CD8-positive, alpha-beta memory T cell (primary cell): ENCODE data around the gene GPRC5D. TPM values are rescaled to one million over a fixed set of nuclear protein-coding genes. Genes with fewer than 3 reads are reported as not detected.
A peak's percentile ranks its signal among the peaks of the same experiment; 100 is the strongest.

ENCODE experiments used
- CTCF ChIA-PET: fragments of 350-600 bp; sonication (Branson Sonifier 250); formaldehyde crosslinking; loops from one replicate; lab custom pipeline; 2021; ENCODE audit warnings: antibody characterized with exemption; lab: Charles Lee
- POLR2A ChIA-PET: fragments of 350-600 bp; sonication (Branson Sonifier 250); formaldehyde crosslinking; loops from one replicate; lab custom pipeline; 2021; ENCODE audit warnings: antibody characterized with exemption; lab: Charles Lee
- DNase-seq, 5 donors: peaks; one replicate each; pipeline versions ENCODE4 v3.0.0 to v3.0.0-alpha.2; 2020 to 2022; ENCODE audit warnings: mixed read lengths in 1 of 5
- H3K27ac ChIP-seq: one replicate; pipeline ENCODE4 v1.7.0; 2013; ENCODE audit warnings: low read depth, mild to moderate bottlenecking, low read length, moderate library complexity
- H3K27me3 ChIP-seq: 2 replicates; pipeline ENCODE4 v1.7.0; 2013; ENCODE audit warnings: low read length, mild to moderate bottlenecking; ENCODE audit not compliant: insufficient read depth, poor library complexity, severe bottlenecking
- H3K36me3 ChIP-seq: 2 replicates; pipeline ENCODE4 v1.7.0; 2013; ENCODE audit warnings: mild to moderate bottlenecking, low read length, moderate library complexity; ENCODE audit not compliant: insufficient read depth
- H3K4me1 ChIP-seq: 2 replicates; pipeline ENCODE4 v1.7.0; 2013; ENCODE audit warnings: mild to moderate bottlenecking, low read length, moderate library complexity; ENCODE audit not compliant: insufficient read depth
- H3K4me3 ChIP-seq: 2 replicates; pipeline ENCODE4 v1.7.0; 2013; ENCODE audit warnings: mild to moderate bottlenecking, low read length
- H3K9me3 ChIP-seq: 2 replicates; pipeline ENCODE4 v1.7.0; 2013; ENCODE audit warnings: mild to moderate bottlenecking, low read length
- H3K27ac Mint-ChIP-seq, 8 donors: one replicate each; pipeline ENCODE4 v1.8.0; 2020 to 2021; ENCODE audit warnings: mixed read lengths in 8 of 8, mild to moderate bottlenecking in 6 of 8, inconsistent platforms in 3 of 8, moderate library complexity in 3 of 8
- H3K27me3 Mint-ChIP-seq, 2 donors: one replicate each; pipeline ENCODE4 v1.8.0; 2020 to 2021; ENCODE audit warnings: mixed read lengths in 2 of 2, mild to moderate bottlenecking in 1 of 2, moderate library complexity in 1 of 2
- H3K36me3 Mint-ChIP-seq, 3 donors: one replicate each; pipeline ENCODE4 v1.8.0; 2020 to 2021; ENCODE audit warnings: mixed read lengths in 3 of 3, inconsistent platforms in 1 of 3, mild to moderate bottlenecking in 1 of 3
- H3K4me1 Mint-ChIP-seq, 3 donors: one replicate each; pipeline ENCODE4 v1.8.0; 2020 to 2021; ENCODE audit warnings: mixed read lengths in 3 of 3, inconsistent platforms in 1 of 3, mild to moderate bottlenecking in 1 of 3
- H3K4me3 Mint-ChIP-seq, 7 donors: one replicate each; pipeline ENCODE4 v1.8.0; 2020 to 2021; ENCODE audit warnings: mixed read lengths in 7 of 7, mild to moderate bottlenecking in 6 of 7, moderate library complexity in 4 of 7, inconsistent platforms in 2 of 7
- H3K9me3 Mint-ChIP-seq, 5 donors: one replicate each; pipeline ENCODE4 v1.8.0; 2020 to 2022; ENCODE audit warnings: mixed read lengths in 5 of 5, mild to moderate bottlenecking in 3 of 5, moderate library complexity in 2 of 5, inconsistent platforms in 1 of 5
- polyA plus RNA-seq: library from polyadenylated mRNA; unstranded; fragments of 300-500 nt; fragmentation: Illumina TruSeq; gene quantifications from one replicate; pipeline ENCODE4 v1.2.3, GENCODE V29; 2021
- total RNA-seq, 2 experiments: library from RNA; stranded (reverse); gene quantifications; one replicate each; pipeline ENCODE4 v1.2.3, GENCODE V29; 2021

The GPRC5D gene
- not detected for total RNA-seq
- polyA plus RNA-seq = 0.35 TPM

DNA sequence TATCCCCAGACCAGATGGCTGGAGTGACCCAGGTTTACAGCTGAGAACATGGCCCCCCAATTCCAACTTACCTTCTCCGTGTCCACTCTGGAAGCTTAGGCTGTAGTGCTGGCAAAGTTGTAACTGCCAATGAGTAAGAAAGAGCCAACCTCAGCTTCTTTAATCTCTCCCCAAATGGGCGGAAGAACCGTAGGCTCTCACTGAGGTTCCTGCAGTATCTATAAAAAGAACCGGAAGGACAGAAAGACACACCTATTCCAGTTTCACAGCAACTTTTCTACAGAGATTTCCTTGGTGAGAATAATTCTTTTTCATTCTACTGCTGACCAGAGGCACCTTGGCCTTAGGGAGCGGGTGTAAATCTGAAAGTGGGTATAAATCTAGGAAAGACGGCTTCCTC lies at the start of gene GPRC5D:
GPRC5D (minus strand) TSS at position 135 of the 400 bp plus-strand sequence. CDS start 1,786 bp downstream, outside the sequence.
- no peaks in the 10 kb centered on the region for H3K36me3 ChIP-seq
- H3K27me3 ChIP-seq = no peaks in the 10 kb centered on the region
- no peaks in the 10 kb centered on the region for H3K4me1 ChIP-seq
- Mint-ChIP-seq H3K4me3 (no peak within 1 kb of the TSS), H3K27me3 (peaks cover 3 to 19% of the 10 kb centered on the region in 2 donors), H3K4me1 (no peaks in the 10 kb centered on the region), H3K36me3 (no peaks in the 10 kb centered on the region), H3K27ac (peak within 1 kb of the TSS in 1 of 8 donors; percentile 55), H3K9me3 (no peaks in the 10 kb centered on the region)
- DNase-seq = no peak
- ChIA-PET CTCF (no interaction called here), POLR2A (no interaction called here)
- no peaks in the 10 kb centered on the region for H3K9me3 ChIP-seq
- no peak within 1 kb of the TSS for H3K4me3 ChIP-seq
- H3K27ac ChIP-seq = no peak within 1 kb of the TSS

DNA sequence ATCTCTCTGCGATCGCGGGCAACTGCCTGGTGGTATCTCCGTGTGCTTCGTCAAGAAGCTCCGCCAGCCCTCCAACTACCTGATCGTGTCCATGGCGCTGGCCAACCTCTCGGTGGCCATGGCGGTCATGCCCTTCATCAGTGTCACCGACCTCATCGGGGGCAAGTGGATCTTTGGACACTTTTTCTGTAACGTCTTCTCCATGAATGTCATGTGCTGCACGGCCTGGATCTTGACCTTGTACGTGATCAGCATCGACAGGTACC lies 49.7 kb upstream of the GPRC5D start:
- H3K4me1 ChIP-seq = peaks cover 15% of the 10 kb centered on the region

DNA sequence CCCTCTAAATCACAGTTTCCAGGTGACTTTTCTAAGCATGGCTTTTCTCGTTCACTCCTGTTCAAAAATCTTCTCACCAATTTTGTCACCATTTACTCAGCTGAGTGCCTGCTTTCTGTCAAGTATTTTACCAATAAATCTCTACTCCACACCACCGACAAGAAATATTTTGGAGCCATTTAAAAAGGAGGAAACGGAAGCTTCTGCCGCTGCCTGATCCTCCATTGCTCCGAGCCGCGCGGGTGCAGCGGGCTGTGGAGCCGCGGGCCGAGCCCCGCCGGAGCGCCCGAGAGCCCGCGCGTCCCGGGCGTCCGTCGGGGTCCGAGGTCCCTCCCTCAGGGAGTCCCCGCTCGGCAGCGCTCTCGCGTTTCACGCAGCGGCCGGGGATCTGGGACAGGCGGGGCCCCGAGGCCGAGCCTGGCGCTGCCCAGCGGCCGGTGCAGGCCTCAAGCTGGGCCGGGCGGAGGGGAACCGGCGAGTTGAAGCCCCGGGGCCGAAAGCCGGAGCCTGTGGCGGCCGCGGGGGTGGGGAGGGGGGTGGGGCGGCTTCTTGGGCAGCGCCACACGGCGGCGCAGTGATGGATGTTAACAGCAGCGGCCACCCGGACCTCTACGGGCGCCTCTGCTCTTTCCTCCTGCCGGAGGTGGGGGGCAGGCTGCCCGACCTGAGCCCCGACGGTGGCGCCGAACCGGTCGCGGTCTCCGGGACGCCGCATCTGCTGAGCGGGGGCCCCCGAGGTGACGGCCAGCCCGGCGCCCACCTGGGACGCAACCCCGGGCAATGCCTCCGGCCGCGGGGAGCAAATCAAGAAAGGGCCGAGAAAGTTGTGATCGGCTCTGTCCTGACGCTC lies 49.2 kb upstream of the GPRC5D start:
- Mint-ChIP-seq H3K9me3 (no peaks in the 10 kb centered on the region), H3K27me3 (peaks cover 12 to 24% of the 10 kb centered on the region in 2 donors), H3K27ac (peak overlapping the region; percentile 41 to 96 (median 90)), H3K4me3 (peak overlapping the region; percentile 87 to 98 (median 90)), H3K4me1 (peaks cover 26 to 39% (median 36%) of the 10 kb centered on the region in 3 donors), H3K36me3 (peaks cover 0 to 3% (median 2%) of the 10 kb centered on the region in 3 donors)
- H3K9me3 ChIP-seq = no peaks in the 10 kb centered on the region
- ChIA-PET CTCF (interaction anchor here (0.5 to 0.9 kb wide), 2 partner anchors 18 to 277 kb away, joined by 3 to 4 read pairs; no protein-coding TSS in a partner anchor), POLR2A (interaction anchor here (1.0 kb wide), 1 partner anchor 42 kb away, joined by 3 read pairs; no protein-coding TSS in a partner anchor)
- no peaks in the 10 kb centered on the region for H3K36me3 ChIP-seq
- peak overlapping the region; percentile 89 for H3K4me3 ChIP-seq
- H3K27me3 ChIP-seq = no peaks in the 10 kb centered on the region
- peaks cover 15% of the 10 kb centered on the region for H3K4me1 ChIP-seq
- peak; percentile 11 to 57 (median 35) for DNase-seq
- H3K27ac ChIP-seq = peak overlapping the region; percentile 75

More for the DNA sequence above, 49.7 kb upstream of the GPRC5D start:
- H3K36me3 ChIP-seq = no peaks in the 10 kb centered on the region
- H3K9me3 ChIP-seq = no peaks in the 10 kb centered on the region
- Mint-ChIP-seq H3K4me1 (peaks cover 26 to 39% (median 36%) of the 10 kb centered on the region in 3 donors), H3K27me3 (peaks cover 12 to 24% of the 10 kb centered on the region in 2 donors), H3K36me3 (peaks cover 0 to 3% (median 2%) of the 10 kb centered on the region in 3 donors), H3K27ac (peak overlapping the region in 7 of 8 donors; percentile 8 to 89 (median 80)), H3K4me3 (peak overlapping the region; percentile 77 to 93 (median 86)), H3K9me3 (no peaks in the 10 kb centered on the region)
- no peaks in the 10 kb centered on the region for H3K27me3 ChIP-seq
- CTCF ChIA-PET = interaction anchor here (1.0 kb wide), 1 partner anchor 43 kb away, joined by 3 read pairs; no protein-coding TSS in a partner anchor
- POLR2A ChIA-PET = no interaction called here
- H3K27ac ChIP-seq = no peak overlapping the region
- DNase-seq = no peak
- H3K4me3 ChIP-seq = peak overlapping the region; percentile 89

DNA sequence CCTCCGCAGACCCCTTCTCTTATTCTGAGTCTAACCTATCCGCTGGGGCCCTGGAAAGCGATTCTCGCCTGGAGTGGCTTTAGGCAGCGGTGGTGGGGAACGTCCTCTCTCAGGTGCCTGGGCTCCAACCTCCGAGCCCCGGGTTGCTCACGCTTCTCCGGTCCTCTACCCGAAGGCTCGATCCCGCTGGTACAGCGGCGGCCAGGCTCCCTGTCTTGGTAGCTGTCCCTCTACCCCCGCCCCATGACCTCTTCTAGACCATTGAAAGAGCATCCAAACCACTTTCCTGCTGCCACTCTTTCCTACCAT lies 48.6 kb upstream of the GPRC5D start:
- Histone ChIP-seq H3K9me3 (no peaks in the 10 kb centered on the region), H3K27me3 (no peaks in the 10 kb centered on the region), H3K36me3 (no peaks in the 10 kb centered on the region), H3K4me1 (peaks cover 15% of the 10 kb centered on the region), H3K4me3 (peak overlapping the region; percentile 89), H3K27ac (peak overlapping the region; percentile 75)
- ChIA-PET CTCF (interaction anchor here (0.5 to 0.9 kb wide), 2 partner anchors 18 to 278 kb away, joined by 3 to 4 read pairs; no protein-coding TSS in a partner anchor), POLR2A (interaction anchor here (1.0 kb wide), 1 partner anchor 43 kb away, joined by 3 read pairs; no protein-coding TSS in a partner anchor)
- Mint-ChIP-seq H3K9me3 (no peaks in the 10 kb centered on the region), H3K36me3 (peaks cover 0 to 3% (median 2%) of the 10 kb centered on the region in 3 donors), H3K27me3 (peaks cover 12 to 24% of the 10 kb centered on the region in 2 donors), H3K4me3 (peak overlapping the region; percentile 87 to 98 (median 90)), H3K4me1 (peaks cover 26 to 39% (median 36%) of the 10 kb centered on the region in 3 donors), H3K27ac (peak overlapping the region; percentile 41 to 96 (median 90))
- no peak for DNase-seq

DNA sequence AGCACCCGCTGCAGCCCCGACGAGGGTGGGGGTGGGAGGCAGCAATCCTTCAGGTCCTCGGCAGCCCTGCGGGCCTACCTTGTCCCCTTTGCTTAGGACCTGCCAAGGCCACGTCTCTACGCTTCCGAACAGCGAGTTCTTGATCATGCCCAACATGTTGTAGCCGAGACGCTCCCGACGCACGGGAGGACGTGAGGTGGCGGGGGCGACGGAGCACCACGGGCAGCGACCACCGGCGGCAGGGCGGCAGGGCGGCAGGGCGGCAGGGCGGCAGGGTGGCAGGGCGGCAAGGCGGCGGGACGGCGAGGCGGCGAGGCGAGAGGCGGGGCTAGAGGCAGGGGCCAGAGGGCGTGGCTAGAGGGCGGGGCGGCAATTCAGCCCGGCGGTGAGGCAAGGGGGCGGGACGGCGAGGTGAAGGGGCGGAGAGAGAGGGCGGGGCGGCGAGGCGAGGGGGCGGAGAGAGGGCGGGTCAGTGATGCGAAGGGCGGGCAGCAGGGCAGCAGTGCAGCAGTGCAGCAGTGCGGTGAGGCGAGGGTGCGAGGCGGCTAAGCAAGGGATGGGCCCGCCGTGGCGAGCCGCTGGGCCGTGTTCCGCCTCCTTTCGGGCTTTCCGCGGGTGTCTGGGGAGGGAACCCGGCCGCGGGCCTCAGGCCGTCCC lies 48.1 kb upstream of the GPRC5D start, which contains the start of gene HEBP1:
HEBP1 (minus strand) TSS at position 307 of the 657 bp plus-strand sequence; CDS start at position 156, 151 bp downstream.
- Histone ChIP-seq H3K4me3 (peak within 1 kb of the TSS; percentile 89), H3K36me3 (no peaks in the 10 kb centered on the region), H3K4me1 (peaks cover 15% of the 10 kb centered on the region), H3K9me3 (no peaks in the 10 kb centered on the region), H3K27ac (peak within 1 kb of the TSS; percentile 75), H3K27me3 (no peaks in the 10 kb centered on the region)
- H3K9me3 Mint-ChIP-seq = no peaks in the 10 kb centered on the region
- CTCF ChIA-PET = no interaction called here
- H3K36me3 Mint-ChIP-seq = peaks cover 0 to 3% (median 2%) of the 10 kb centered on the region in 3 donors
- peaks cover 12 to 24% of the 10 kb centered on the region in 2 donors for H3K27me3 Mint-ChIP-seq
- DNase-seq = peak; percentile 90 to 97 (median 94)
- POLR2A ChIA-PET = interaction anchor here (1.0 kb wide), 1 partner anchor 43 kb away, joined by 3 read pairs; no protein-coding TSS in a partner anchor
- H3K4me1 Mint-ChIP-seq = peaks cover 26 to 39% (median 36%) of the 10 kb centered on the region in 3 donors
- peak within 1 kb of the TSS; percentile 87 to 98 (median 90) for H3K4me3 Mint-ChIP-seq
- peak within 1 kb of the TSS; percentile 41 to 96 (median 90) for H3K27ac Mint-ChIP-seq

DNA sequence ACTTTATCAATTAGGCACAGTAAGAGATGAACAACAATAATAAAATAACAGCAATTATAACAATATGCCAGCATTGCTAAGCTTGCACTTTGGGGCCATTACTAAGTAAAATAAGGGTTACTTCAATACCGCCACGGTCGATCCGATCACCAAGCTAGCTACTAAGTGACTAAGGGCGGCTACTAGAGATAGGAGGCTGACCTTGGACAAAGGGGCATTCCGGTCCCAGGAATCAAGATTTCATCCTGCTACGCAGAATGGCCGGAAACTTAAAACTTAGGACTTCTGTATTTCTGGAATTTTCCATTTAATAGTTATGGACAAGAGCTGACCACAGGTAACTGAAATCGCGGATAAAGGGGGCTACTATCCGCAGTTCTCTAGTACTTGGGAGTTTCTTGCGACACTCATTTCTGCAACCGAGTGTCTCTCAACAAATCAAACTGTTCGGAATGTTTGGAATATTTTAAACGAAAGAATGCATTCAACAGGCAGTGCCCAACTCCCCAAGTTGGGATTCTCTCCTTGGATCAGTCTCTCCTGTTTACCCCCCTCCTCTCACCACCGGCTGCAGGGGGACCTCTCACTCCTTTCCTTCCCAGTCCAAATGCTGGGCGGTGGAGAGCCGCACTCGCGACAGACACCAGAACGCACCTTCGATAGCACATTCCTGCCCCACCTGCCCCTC lies 47.4 kb upstream of the GPRC5D start:
- peaks cover 26 to 39% (median 36%) of the 10 kb centered on the region in 3 donors for H3K4me1 Mint-ChIP-seq
- peak overlapping the region in 7 of 8 donors; percentile 2 to 87 (median 60) for H3K27ac Mint-ChIP-seq
- H3K36me3 Mint-ChIP-seq = peaks cover 0 to 3% (median 2%) of the 10 kb centered on the region in 3 donors
- H3K4me3 Mint-ChIP-seq = peak overlapping the region; percentile 87 to 98 (median 90)
- peaks cover 15% of the 10 kb centered on the region for H3K4me1 ChIP-seq
- ChIA-PET POLR2A (no interaction called here), CTCF (no interaction called here)
- no peak for DNase-seq
- no peaks in the 10 kb centered on the region for H3K9me3 ChIP-seq
- H3K27me3 Mint-ChIP-seq = peaks cover 12 to 20% of the 10 kb centered on the region in 2 donors
- no peaks in the 10 kb centered on the region for H3K27me3 ChIP-seq
- H3K27ac ChIP-seq = no peak overlapping the region
- no peaks in the 10 kb centered on the region for H3K36me3 ChIP-seq
- H3K9me3 Mint-ChIP-seq = no peaks in the 10 kb centered on the region
- peak overlapping the region; percentile 78 for H3K4me3 ChIP-seq

DNA sequence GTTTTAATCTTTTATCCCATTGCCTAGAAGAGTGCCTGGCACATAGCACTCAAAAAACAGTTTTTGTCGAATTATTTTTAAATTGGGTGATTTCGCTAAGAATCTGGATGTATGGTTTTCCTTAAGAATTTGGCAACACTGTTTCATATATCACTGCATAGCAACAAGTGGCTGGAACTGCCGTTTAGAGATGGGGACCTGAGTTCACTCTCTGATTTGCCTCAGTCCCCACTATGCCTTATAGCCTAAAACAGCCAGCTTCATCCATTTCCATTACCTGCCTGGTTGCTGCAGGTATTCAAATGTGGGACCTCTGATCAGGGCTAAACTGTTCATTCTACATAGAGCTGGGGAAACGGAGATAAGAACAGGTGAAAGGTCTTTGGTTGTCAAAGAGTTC lies 46.3 kb upstream of the GPRC5D start:
- H3K36me3 ChIP-seq = no peaks in the 10 kb centered on the region
- DNase-seq = no peak
- H3K4me1 Mint-ChIP-seq = peaks cover 32 to 43% (median 37%) of the 10 kb centered on the region in 3 donors
- H3K27ac Mint-ChIP-seq = peak overlapping the region in 1 of 8 donors; percentile 81
- peaks cover 12% of the 10 kb centered on the region in 2 donors for H3K27me3 Mint-ChIP-seq
- H3K27ac ChIP-seq = no peak overlapping the region
- H3K9me3 Mint-ChIP-seq = no peaks in the 10 kb centered on the region
- peaks cover 15% of the 10 kb centered on the region for H3K4me1 ChIP-seq
- no peak overlapping the region for H3K4me3 ChIP-seq
- H3K9me3 ChIP-seq = no peaks in the 10 kb centered on the region
- ChIA-PET POLR2A (no interaction called here), CTCF (no interaction called here)
- peaks cover 0 to 3% (median 2%) of the 10 kb centered on the region in 3 donors for H3K36me3 Mint-ChIP-seq
- H3K4me3 Mint-ChIP-seq = peak overlapping the region in 1 of 7 donors; percentile 88
- H3K27me3 ChIP-seq = no peaks in the 10 kb centered on the region
